Measurements from ENCODE around the gene CNTN1. TPM values are rescaled to one million over a fixed set of nuclear protein-coding genes. Genes with fewer than 3 reads are reported as not detected.

The CNTN1 gene
- total and polyA plus RNA-seq, 2 of the 4 experiments (the other 2 are of a cell fraction), result 0.10 to 0.18 TPM

DNA sequence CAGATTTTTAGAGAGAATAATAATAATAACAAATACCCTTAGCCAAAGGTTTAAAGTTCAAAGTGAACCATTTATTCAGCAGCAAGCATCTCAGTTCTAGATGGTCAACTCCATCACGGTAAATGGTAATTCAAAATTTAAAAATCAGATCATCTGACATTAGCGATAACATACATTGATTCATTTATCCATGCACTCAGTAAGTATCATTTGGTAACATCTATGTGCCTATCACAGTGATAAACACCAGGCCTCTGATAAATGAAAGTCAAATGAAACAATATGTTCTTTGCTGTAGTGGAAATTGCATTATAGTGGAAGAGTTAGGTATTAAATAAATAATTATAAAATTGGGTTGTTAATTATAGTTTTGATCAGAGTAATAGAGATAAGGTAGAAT is 108.8 kb downstream of the CNTN1 start:
- ATAC-seq (ENCODE audit: low read depth) (no peak), DNase-seq (no peak)
- in situ Hi-C loops (cut with MboI; ENCODE audit: low sequenced_read_pairs) (no loop called here), dilution Hi-C loops (cut with HindIII; ENCODE audit: low sequenced_read_pairs, unreplicated experiment) (no loop called here), intact Hi-C loops (cut with micrococcal nuclease) (no loop called here)
- BruUV-seq (replicated peaks), result no TSS peak
- H2BK5ac ChIP-seq (ENCODE audit: low read depth, low read length, poor library complexity, severe bottlenecking), result no peak overlapping the region
- POLR2A ChIA-PET (ENCODE audit: unreplicated experiment), result interaction anchor here (0.6 kb wide), 1 partner anchor 962 kb away, joined by 3 read pairs; no protein-coding TSS in a partner anchor
- no peak overlapping the region for H2BK20ac ChIP-seq (ENCODE audit: low read depth, low read length)
- no peak overlapping the region for H3K9ac ChIP-seq (ENCODE audit: low read depth, low read length)
- H3K4me2 ChIP-seq (ENCODE audit: low read depth, low read length), result no peak overlapping the region
- no peak overlapping the region for H2AK9ac ChIP-seq (replicated peaks; ENCODE audit: low read depth, low read length, poor library complexity)
- no peak overlapping the region for H2BK15ac ChIP-seq (ENCODE audit: low read depth, low read length)
- no peak for TF ChIP-seq FOS (IDR thresholded peaks at IDR 0.05; ENCODE audit: low read depth, low read length)
- TF ChIP-seq, protein P1, sequence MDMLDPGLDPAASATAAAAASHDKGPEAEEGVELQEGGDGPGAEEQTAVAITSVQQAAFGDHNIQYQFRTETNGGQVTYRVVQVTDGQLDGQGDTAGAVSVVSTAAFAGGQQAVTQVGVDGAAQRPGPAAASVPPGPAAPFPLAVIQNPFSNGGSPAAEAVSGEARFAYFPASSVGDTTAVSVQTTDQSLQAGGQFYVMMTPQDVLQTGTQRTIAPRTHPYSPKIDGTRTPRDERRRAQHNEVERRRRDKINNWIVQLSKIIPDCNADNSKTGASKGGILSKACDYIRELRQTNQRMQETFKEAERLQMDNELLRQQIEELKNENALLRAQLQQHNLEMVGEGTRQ (IDR thresholded peaks at IDR 0.05; ENCODE audit: low read depth, low read length), result no peak
- H4K5ac ChIP-seq (ENCODE audit: low read depth, low read length), result no peak overlapping the region
- H3K27ac ChIP-seq (ENCODE audit: insufficient read depth, low read length), result no peak overlapping the region
- CTCF ChIA-PET, result no interaction called here
- H3K18ac ChIP-seq (ENCODE audit: low read depth, low read length), result no peak overlapping the region
- H3K4me1 ChIP-seq (ENCODE audit: control insufficient read depth, insufficient read depth, low read length), result no peaks in the 10 kb centered on the region
- no peak overlapping the region for H3K14ac ChIP-seq (replicated peaks; ENCODE audit: low read depth, low read length)
- H3K56ac ChIP-seq (ENCODE audit: extremely low read depth, insufficient read depth, low read length), result no peak overlapping the region
- 90% methylated on average over 2 of the region's 2 CpGs; no CpG with 5 or more reads in 1 of the 2 experiments for WGBS, 2 experiments (ENCODE audit: extremely low coverage in 2 of 2, insufficient read length in 1 of 2)
- H3K36me3 ChIP-seq (ENCODE audit: control insufficient read depth, insufficient read depth, low read length), result no peaks in the 10 kb centered on the region
- H4K8ac ChIP-seq (ENCODE audit: low read depth in 2 of 2, low read length in 2 of 2), result no peak overlapping the region
- no peaks in the 10 kb centered on the region for H3K9me1 ChIP-seq (ENCODE audit: insufficient read depth, low read length)
- no peaks in the 10 kb centered on the region for H4K20me1 ChIP-seq (ENCODE audit: insufficient read depth, low read length)
- no peak overlapping the region for H2AK5ac ChIP-seq (ENCODE audit: low read depth, low read length)
- no peak overlapping the region for H2AFZ ChIP-seq (replicated peaks; ENCODE audit: low read length, poor library complexity)
- no peak overlapping the region for H3K4me3 ChIP-seq (ENCODE audit: insufficient read depth, low read depth, low read length)
- H3K27me3 ChIP-seq (ENCODE audit: control insufficient read depth, insufficient read depth, low read length), result no peaks in the 10 kb centered on the region
- no peaks in the 10 kb centered on the region for H3K9me3 ChIP-seq (ENCODE audit: control insufficient read depth, insufficient read depth, low read length)
- no peak overlapping the region for H3K23ac ChIP-seq (ENCODE audit: low read depth, low read length)
- no peak overlapping the region for H3K4ac ChIP-seq (ENCODE audit: low read depth, low read length)
- H4K91ac ChIP-seq (ENCODE audit: insufficient read depth, low read depth, low read length), result no peak overlapping the region
- H3K79me1 ChIP-seq (ENCODE audit: low read depth in 1 of 2, low read length in 2 of 2), result no peaks in the 10 kb centered on the region
- no peak overlapping the region for H2BK120ac ChIP-seq (ENCODE audit: low read depth, low read length)

Measured in IMR-90 (cell line).